ENCODE data around the gene AIFM2. TPM values are rescaled to one million over a fixed set of nuclear protein-coding genes. Genes with fewer than 3 reads are reported as not detected.

The AIFM2 gene
- total and polyA plus RNA-seq, 4 donors, result 5.0 to 20.3 (median 9.7) TPM

DNA sequence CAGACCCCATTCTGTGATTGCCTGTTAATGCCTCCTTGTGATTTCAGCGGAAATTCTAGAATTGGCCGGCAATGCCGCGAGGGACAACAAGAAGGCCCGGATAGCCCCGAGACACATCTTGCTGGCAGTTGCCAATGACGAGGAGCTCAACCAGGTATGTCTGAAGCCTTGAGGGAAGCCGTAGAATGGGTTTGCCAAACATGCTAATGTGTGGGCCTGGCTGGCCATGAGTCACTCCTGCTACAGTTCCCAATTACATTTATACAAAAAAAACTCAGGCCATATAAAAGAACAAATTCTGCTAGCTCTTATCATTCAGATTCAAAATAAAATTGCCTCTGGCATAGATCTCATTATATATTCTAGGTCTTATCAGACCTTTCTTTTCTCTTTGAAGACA, 42.6 kb downstream of the AIFM2 start:
- Histone ChIP-seq H3K9me3 (ENCODE audit: control insufficient read depth in 4 of 4, low read length in 3 of 4) (no peaks in the 10 kb centered on the region), H3K4me1 (ENCODE audit: control insufficient read depth in 4 of 4, insufficient read depth in 4 of 4, low read length in 3 of 4) (peaks cover 4 to 52% (median 32%) of the 10 kb centered on the region in 4 donors), H3K27ac (ENCODE audit: low read depth in 1 of 2, low read length in 2 of 2) (no peak overlapping the region), H3K4me3 (ENCODE audit: low read depth in 1 of 3, low read length in 3 of 3) (no peak overlapping the region), H3K9ac (ENCODE audit: low read depth in 1 of 2, low read length in 2 of 2) (no peak overlapping the region), H3K27me3 (ENCODE audit: control insufficient read depth in 4 of 4, insufficient read depth in 4 of 4, low read length in 3 of 4) (no peaks in the 10 kb centered on the region), H3K36me3 (ENCODE audit: control insufficient read depth in 4 of 4, insufficient read depth in 3 of 4, low read depth in 1 of 4, low read length in 3 of 4) (no peaks in the 10 kb centered on the region)
- DNase-seq (ENCODE audit: low spot score), result no peak
- WGBS, result 97% methylated on average over 8 of the region's 8 CpGs
- TF ChIP-seq JUND (IDR thresholded peaks at IDR 0.05), result no peak
- TF ChIP-seq, protein P1, sequence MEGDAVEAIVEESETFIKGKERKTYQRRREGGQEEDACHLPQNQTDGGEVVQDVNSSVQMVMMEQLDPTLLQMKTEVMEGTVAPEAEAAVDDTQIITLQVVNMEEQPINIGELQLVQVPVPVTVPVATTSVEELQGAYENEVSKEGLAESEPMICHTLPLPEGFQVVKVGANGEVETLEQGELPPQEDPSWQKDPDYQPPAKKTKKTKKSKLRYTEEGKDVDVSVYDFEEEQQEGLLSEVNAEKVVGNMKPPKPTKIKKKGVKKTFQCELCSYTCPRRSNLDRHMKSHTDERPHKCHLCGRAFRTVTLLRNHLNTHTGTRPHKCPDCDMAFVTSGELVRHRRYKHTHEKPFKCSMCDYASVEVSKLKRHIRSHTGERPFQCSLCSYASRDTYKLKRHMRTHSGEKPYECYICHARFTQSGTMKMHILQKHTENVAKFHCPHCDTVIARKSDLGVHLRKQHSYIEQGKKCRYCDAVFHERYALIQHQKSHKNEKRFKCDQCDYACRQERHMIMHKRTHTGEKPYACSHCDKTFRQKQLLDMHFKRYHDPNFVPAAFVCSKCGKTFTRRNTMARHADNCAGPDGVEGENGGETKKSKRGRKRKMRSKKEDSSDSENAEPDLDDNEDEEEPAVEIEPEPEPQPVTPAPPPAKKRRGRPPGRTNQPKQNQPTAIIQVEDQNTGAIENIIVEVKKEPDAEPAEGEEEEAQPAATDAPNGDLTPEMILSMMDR (IDR thresholded peaks at IDR 0.05; ENCODE audit: low read depth, low read length, missing input control), result no peak
- no peak for TF ChIP-seq RXRA (IDR thresholded peaks at IDR 0.05)
- no peak for TF ChIP-seq NR2F2 (IDR thresholded peaks at IDR 0.05)
- TF ChIP-seq TAF1 (conservative IDR thresholded peaks at IDR 0.05), result no peak
- TF ChIP-seq FOXA1 (IDR thresholded peaks at IDR 0.05), result no peak
- TF ChIP-seq, protein P2, sequence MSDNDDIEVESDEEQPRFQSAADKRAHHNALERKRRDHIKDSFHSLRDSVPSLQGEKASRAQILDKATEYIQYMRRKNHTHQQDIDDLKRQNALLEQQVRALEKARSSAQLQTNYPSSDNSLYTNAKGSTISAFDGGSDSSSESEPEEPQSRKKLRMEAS (IDR thresholded peaks at IDR 0.05), result no peak
- TF ChIP-seq, protein P3, sequence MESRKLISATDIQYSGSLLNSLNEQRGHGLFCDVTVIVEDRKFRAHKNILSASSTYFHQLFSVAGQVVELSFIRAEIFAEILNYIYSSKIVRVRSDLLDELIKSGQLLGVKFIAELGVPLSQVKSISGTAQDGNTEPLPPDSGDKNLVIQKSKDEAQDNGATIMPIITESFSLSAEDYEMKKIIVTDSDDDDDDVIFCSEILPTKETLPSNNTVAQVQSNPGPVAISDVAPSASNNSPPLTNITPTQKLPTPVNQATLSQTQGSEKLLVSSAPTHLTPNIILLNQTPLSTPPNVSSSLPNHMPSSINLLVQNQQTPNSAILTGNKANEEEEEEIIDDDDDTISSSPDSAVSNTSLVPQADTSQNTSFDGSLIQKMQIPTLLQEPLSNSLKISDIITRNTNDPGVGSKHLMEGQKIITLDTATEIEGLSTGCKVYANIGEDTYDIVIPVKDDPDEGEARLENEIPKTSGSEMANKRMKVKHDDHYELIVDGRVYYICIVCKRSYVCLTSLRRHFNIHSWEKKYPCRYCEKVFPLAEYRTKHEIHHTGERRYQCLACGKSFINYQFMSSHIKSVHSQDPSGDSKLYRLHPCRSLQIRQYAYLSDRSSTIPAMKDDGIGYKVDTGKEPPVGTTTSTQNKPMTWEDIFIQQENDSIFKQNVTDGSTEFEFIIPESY (IDR thresholded peaks at IDR 0.05), result no peak
- TF ChIP-seq, protein P4, sequence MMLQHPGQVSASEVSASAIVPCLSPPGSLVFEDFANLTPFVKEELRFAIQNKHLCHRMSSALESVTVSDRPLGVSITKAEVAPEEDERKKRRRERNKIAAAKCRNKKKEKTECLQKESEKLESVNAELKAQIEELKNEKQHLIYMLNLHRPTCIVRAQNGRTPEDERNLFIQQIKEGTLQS (IDR thresholded peaks at IDR 0.05), result no peak
- no peak for TF ChIP-seq HNF4G (IDR thresholded peaks at IDR 0.05)
- no peak for TF ChIP-seq YY1 (IDR thresholded peaks at IDR 0.05)
- TF ChIP-seq FOXA2 (IDR thresholded peaks at IDR 0.05), result no peak
- TF ChIP-seq HNF4A (conservative IDR thresholded peaks at IDR 0.05), result no peak
- TF ChIP-seq GABPA (IDR thresholded peaks at IDR 0.05 in 1 of 2, conservative IDR thresholded peaks at IDR 0.05 in 1 of 2), result no peak
- TF ChIP-seq RAD21 (IDR thresholded peaks at IDR 0.05), result no peak
- no peak for TF ChIP-seq EGR1 (IDR thresholded peaks at IDR 0.05; ENCODE audit: low read depth in 2 of 2)
- TF ChIP-seq, protein P5, sequence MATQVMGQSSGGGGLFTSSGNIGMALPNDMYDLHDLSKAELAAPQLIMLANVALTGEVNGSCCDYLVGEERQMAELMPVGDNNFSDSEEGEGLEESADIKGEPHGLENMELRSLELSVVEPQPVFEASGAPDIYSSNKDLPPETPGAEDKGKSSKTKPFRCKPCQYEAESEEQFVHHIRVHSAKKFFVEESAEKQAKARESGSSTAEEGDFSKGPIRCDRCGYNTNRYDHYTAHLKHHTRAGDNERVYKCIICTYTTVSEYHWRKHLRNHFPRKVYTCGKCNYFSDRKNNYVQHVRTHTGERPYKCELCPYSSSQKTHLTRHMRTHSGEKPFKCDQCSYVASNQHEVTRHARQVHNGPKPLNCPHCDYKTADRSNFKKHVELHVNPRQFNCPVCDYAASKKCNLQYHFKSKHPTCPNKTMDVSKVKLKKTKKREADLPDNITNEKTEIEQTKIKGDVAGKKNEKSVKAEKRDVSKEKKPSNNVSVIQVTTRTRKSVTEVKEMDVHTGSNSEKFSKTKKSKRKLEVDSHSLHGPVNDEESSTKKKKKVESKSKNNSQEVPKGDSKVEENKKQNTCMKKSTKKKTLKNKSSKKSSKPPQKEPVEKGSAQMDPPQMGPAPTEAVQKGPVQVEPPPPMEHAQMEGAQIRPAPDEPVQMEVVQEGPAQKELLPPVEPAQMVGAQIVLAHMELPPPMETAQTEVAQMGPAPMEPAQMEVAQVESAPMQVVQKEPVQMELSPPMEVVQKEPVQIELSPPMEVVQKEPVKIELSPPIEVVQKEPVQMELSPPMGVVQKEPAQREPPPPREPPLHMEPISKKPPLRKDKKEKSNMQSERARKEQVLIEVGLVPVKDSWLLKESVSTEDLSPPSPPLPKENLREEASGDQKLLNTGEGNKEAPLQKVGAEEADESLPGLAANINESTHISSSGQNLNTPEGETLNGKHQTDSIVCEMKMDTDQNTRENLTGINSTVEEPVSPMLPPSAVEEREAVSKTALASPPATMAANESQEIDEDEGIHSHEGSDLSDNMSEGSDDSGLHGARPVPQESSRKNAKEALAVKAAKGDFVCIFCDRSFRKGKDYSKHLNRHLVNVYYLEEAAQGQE (IDR thresholded peaks at IDR 0.05), result no peak
- TF ChIP-seq SP1 (IDR thresholded peaks at IDR 0.05), result no peak

Measured in liver (tissue), 9 donors.